Stimulated activated CD8-positive, alpha-beta memory T cell treated with anti-CD3 and anti-CD28 coated beads, Interleukin-12 subunit alpha, Interleukin-12 subunit beta, amount 100 ng/mL, for 24 hours (primary cell): ENCODE results near the gene SYPL1.

Experiments
- DNase-seq: peaks from one replicate; pipeline ENCODE4 v3.0.0-alpha.2; 2020; ENCODE audit errors: extremely low read depth

Gene SYPL1

GRCh38 chr7:106092204-106092603, 19.9 kb downstream of the SYPL1 start:
- no peak for DNase-seq

GRCh38 chr7:106089647-106090046, 22.5 kb downstream of the SYPL1 start:
- DNase-seq: no peak

GRCh38 chr7:106088014-106088413, 24.1 kb downstream of the SYPL1 start:
- DNase-seq: no peak

- no peak for DNase-seq
These were observed 26.1 kb downstream of the SYPL1 start for GRCh38 chr7:106086062-106086461.

GRCh38 chr7:106085015-106085414, 27.1 kb downstream of the SYPL1 start:
- no peak for DNase-seq

- no peak for DNase-seq
These were observed 28.4 kb downstream of the SYPL1 start for GRCh38 chr7:106083717-106084116.

GRCh38 chr7:106082087-106082854, 29.8 kb downstream of the SYPL1 start:
- no peak for DNase-seq

GRCh38 chr7:106080300-106080987, 31.7 kb downstream of the SYPL1 start:
- no peak for DNase-seq

- no peak for DNase-seq
These were observed 35.6 kb downstream of the SYPL1 start for GRCh38 chr7:106076537-106076936.

- DNase-seq: no peak
These were observed 36.2 kb downstream of the SYPL1 start for GRCh38 chr7:106075937-106076336.

GRCh38 chr7:106074257-106074656, 37.9 kb downstream of the SYPL1 start:
- DNase-seq: no peak

GRCh38 chr7:106073701-106074100, 38.4 kb downstream of the SYPL1 start:
- DNase-seq: no peak

- DNase-seq: no peak
These were observed 39.4 kb downstream of the SYPL1 start for GRCh38 chr7:106072715-106073091.

GRCh38 chr7:106071999-106072714, 40.0 kb downstream of the SYPL1 start:
- no peak for DNase-seq

- no peak for DNase-seq
These were observed 40.6 kb downstream of the SYPL1 start for GRCh38 chr7:106071356-106071998.

GRCh38 chr7:106070567-106071254, 41.4 kb downstream of the SYPL1 start:
- no peak for DNase-seq

- no peak for DNase-seq
These were observed 41.9 kb downstream of the SYPL1 start for GRCh38 chr7:106070201-106070551.

GRCh38 chr7:106069471-106070200, 42.5 kb downstream of the SYPL1 start:
- no peak for DNase-seq

GRCh38 chr7:106068986-106069385, 43.1 kb downstream of the SYPL1 start:
- DNase-seq: no peak

GRCh38 chr7:106068538-106068961, 43.6 kb downstream of the SYPL1 start:
- DNase-seq: no peak

GRCh38 chr7:106067678-106068077, 44.4 kb downstream of the SYPL1 start:
- DNase-seq: no peak
